HG03469 (cell line): Measurements from ENCODE around the gene PAFAH1B2.
"Not testable (repeated sequence)": the region's sequence is repeated elsewhere in the genome, so short reads cannot be mapped to it uniquely, and the experiment has no call there.

Experiments
- ATAC-seq: cut with Tn5 transposase; IDR thresholded peaks from one replicate; pipeline ENCODE4 v1.9.1; 2021; ENCODE audit warnings: mild to moderate bottlenecking, moderate library complexity, moderate number of reproducible peaks; ENCODE audit not compliant: unreplicated experiment

PAFAH1B2 gene, protein sequence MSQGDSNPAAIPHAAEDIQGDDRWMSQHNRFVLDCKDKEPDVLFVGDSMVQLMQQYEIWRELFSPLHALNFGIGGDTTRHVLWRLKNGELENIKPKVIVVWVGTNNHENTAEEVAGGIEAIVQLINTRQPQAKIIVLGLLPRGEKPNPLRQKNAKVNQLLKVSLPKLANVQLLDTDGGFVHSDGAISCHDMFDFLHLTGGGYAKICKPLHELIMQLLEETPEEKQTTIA

DNA sequence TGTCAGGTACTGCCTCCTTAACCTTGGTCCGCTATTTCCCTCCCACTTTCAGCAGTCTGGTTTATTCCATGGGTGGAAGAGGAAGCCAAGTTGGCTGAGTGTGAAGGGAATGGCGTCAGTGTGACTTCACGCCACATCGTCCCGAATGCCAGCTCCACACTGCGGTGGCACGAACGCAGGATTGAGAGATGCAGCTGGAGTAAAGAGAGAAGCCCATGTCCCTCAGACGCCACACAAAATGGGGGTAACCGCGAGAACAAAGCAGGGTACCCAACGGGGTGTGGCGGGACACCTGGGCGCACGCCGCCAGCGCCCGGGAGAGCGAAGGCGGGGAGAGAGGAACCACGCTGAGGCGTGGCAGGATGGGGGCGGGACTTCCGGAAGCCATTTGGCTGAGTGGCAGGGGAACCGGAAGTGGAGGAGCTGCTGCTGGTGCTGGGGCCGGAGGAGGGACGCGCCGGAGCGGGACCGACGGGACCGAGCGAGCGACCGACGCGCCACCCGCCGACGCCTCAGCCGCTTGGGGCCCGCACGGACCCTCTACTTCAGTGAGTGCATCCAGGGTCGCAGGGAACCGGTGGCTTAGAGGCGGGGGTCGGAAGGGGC is at the start of gene PAFAH1B2:
Gene PAFAH1B2 (plus strand): TSS at position 417 of the 606 bp plus-strand sequence. CDS start 8,161 bp downstream, outside the sequence.
- peak; percentile 89 for ATAC-seq

GRCh38 chr11:117094776-117095175 is 49.3 kb upstream of the PAFAH1B2 start:
- no peak for ATAC-seq

DNA sequence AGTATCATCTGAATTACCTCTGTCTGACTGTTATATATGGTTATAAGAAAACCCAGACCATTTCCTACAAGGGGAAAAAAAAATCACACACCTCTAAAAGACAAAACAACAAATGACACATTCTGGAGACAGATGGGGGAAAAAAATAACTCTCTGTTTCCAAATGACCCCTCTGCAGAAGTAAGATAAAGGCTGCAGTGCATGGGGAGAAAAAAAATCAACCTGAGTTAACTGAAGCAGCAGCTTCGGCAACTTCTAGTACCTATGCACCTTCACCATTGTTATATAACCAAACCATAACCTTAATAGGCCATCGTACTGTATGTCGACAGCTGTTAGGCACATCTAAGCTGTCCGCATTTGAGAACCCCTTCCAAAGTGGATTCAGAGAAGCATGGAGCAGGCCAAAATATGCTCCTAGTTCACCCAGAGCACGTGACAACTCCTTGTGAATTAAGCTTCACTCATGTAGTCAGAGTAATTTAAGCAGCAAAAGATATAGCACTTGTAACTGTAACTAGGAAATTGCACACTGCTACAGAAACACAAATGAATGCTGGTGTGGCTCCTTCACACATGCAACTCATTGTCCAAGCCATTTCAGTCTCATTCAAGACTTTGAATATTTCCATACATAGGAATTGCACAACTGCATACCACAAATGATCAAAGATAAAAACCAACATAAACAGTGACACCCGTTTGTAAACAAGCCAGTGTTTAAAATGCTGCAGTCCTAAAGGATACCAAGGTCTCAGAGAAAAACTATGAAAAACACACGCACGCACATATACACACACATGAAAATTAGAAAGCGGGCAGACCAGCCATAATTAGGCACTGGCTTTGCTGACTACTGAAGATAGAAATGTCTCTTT is 48.6 kb upstream of the PAFAH1B2 start:
- ATAC-seq = no peak

GRCh38 chr11:117096201-117096991 is 47.7 kb upstream of the PAFAH1B2 start:
- no peak for ATAC-seq

DNA sequence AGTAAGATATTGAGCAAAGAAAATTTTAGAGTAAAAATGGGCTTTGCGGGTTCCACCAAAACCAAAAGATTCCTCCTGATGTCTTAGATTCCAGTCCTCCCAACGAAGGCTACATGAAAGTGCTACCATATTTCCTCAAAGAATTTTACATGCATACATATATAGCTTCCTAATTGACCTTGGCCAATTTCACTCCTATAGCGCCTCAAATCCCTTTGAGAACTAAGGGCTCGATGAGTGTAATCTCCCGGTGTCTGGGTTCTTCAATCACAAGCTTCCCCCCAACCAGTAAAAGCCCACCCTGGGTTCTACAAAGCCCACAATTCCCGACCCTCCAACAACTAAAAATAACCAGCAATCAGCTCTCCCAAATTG is 47.1 kb upstream of the PAFAH1B2 start:
- no peak for ATAC-seq

DNA sequence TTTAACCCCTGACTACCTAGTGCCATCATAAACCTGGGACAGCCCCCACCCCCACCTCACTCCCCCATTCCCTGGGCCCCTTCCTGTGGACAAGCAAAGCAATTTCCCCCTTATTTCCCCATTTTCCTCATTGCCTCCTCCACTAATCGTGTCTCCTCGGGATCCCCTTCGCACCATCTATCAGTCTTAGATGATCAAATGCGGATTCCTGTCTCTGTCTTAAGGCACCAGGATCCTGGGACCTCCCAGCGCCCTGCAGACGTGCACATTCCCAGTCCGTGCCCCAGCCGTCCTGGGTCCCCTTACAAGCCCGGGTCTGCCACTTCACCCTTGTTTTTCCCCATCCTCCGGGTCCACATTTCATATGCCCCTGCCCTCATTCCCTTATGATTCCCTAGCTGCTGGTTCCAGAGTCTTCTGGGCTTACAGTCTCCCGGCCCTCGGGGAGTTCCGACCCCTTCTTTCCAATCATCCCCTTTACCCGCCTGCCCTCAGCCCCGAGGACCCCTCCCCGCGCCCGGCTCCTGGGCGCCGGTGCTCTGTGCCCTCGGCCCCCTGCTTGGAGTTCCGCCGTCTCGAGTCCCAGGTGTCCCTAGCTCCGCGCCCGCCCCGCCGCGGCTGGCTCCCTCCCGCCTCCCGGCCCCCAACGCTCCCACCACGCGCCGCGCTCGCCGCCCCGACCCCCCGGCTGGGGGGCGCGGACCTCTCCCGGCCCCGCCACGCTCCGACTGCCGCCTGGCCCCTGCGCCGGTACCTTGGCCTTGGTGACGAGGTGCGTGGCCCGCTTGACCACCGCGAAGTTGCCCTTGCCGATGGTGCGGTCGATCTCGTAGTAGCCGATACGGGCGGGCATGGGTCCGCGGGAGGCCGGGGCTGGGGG is 46.5 kb upstream of the PAFAH1B2 start:
- peak; percentile 6 for ATAC-seq

DNA sequence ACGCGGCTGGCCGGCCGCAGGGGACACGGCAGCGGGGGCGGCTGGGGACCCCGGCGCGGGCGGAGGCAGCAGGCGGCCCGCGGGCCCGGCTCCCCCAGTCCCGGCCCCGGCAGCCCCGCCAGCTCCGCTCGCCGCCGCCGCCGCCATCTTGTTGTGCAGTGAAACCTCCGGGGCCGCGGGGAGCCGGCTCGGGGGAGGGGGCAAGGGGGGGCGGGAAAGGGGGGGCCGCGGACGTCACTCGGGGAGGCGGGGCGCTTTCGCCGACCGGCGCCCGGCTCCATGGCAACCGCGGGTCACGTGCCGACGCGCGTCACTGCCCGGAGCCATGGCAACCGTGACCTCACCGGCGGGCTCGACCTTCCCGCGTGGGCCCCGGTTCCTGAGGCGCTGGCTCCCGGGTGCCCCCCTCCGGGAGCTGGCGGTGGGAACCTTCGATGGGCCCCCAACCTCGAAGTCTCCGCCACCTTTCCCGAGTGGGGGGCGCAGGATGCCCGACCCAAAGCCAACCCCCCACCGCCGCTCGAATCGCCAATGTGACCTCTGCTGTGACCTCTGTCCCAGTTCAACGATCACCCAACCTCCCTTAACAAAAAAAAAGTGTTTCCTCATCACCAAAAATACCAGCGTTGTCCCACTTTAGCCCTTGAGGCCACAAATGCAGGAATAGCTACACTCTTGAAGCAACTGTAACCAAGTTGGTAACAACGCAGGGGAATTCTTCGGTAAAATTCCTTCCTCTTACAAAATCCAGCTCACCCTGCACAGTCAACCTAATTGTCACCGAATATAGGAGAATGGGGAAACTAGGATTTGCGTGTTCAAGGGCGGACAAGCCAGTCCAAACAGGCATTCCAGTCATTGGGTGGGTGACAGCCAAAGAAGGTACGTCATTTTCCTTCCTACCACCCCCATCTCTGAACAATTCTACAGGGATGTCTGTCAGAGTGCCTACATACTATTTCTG is 45.5 kb upstream of the PAFAH1B2 start, which contains the start of gene SIK3:
Gene SIK3 (minus strand): TSS at position 160 of the 964 bp plus-strand sequence. CDS start 13 bp downstream, at position 147.
- peak; percentile 49 for ATAC-seq

DNA sequence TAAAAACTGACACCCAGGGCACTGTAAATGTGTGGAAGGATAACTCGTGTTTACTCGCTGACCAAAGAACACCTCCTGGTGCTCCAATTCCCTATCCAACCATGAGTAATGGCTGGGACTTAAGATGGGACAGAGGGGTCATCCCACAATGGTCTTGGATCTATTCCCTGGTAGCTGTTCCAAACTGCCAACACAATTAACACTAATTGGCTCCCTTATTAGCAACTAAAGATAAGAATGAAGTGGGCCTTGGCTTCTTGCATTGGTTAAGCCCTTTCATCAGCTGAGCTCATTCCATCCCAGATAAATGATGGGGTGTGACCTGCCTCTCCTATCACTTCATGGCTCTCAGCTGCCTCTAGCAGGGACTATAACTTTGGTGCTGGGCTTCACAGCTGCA is 44.4 kb upstream of the PAFAH1B2 start:
- ATAC-seq = no peak

GRCh38 chr11:117100556-117100955 is 43.5 kb upstream of the PAFAH1B2 start:
- ATAC-seq = no peak

DNA sequence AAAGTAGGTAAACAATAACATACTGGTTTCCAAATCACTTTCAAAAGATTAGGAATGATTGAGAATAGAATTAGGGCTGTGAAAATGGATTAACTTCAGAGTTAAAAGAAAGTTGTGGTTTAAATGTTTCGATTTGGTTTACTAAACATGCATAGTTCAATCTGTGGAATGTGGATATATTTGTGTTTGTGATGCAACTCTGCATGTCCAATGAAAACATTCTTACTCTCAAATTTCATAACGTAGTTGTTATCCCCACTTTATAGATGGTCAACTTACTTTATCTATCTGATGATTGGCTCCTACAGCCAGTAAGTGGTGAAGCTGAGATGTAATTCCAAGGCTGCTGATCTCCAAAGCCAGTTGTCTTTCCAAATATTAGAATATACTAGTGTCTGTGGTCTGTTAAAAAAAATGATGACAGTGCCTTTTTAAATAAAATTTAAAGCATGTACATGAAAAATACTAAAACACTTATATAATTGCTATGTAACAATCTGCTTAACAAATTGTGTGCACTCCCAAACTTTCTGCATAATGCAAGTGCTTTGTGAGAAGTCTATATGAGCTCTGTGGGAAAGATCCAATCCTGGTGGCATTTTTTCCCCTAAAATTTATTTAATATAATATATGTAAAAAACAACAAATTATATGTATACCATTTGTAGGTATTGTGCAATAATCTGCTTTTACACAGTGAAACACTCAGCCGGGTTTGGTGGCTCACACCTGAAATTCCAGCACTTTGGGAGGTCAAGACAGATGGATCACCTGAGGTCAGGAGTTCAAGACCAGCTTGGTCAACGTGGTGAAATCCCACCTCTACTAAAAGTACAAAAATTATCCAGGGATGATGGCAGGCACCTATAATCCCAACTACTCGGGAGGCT is 36.1 kb upstream of the PAFAH1B2 start:
- ATAC-seq = no peak

DNA sequence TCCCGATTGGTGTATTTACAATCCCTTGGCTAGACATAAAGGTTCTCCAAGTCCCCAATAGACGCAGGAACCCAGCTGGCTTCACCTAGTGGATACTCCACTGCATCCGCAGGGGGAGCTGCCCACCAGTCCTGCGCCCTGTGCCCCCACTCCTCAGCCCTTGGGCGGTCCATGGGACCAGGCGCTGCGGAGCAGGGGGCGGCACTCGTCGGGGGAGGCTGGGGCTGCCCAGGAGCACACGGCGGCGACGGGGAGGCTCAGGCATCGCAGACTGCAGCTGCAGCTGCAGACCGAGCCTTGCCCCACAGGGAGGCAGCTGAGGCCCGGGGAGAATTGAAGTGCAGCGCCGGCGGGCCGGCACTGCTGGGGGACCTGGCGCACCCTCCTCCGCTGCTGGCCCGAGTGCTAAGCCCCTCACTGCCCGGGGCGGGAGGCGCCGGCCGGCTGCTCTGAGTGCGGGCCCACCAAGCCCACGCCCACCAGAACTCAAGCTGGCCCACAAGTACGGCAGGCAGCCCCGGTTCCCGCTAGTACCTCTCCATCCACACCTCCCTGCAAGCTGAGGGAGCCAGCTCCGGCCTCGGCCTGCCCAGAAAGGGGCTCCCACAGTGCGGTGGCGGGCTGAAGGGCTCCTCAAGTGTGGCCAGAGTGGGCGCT is 33.7 kb upstream of the PAFAH1B2 start:
- no peak for ATAC-seq

DNA sequence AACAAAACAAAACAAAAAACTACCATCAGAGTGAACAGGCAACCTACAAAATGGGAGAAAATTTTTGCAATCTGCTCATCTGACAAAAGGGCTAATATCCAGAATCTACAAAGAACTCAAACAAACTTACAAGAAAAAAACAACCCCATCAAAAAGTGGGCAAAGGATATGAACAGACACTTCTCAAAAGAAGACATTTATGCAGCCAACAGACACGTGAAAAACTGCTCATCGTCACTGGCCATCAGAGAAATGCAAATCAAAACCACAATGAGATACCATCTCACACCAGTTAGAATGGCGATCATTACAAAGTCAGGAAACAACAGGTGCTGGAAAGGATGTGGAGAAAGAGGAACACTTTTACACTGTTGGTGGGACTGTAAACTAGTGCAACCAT is 31.6 kb upstream of the PAFAH1B2 start:
- ATAC-seq = not testable (repeated sequence)

DNA sequence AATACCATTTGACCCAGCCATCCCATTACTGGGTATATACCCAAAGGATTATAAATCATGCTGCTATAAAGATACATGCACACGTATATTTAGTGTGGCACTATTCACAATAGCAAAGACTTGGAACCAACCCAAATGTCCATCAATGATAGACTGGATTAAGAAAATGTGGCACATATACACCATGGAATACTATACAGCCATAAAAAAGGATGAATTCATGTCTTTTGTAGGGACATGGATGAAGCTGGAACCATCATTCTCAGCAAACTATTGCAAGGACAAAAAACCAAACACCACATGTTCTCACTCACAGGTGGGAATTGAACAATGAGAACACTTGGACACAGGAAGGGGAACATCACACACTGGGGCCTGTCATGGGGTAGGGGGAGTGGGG is 31.1 kb upstream of the PAFAH1B2 start:
- ATAC-seq = not testable (repeated sequence)

- ATAC-seq = no peak
These were observed 26.4 kb upstream of the PAFAH1B2 start for GRCh38 chr11:117117681-117118080.

GRCh38 chr11:117121176-117121575 is 22.9 kb upstream of the PAFAH1B2 start:
- no peak for ATAC-seq

DNA sequence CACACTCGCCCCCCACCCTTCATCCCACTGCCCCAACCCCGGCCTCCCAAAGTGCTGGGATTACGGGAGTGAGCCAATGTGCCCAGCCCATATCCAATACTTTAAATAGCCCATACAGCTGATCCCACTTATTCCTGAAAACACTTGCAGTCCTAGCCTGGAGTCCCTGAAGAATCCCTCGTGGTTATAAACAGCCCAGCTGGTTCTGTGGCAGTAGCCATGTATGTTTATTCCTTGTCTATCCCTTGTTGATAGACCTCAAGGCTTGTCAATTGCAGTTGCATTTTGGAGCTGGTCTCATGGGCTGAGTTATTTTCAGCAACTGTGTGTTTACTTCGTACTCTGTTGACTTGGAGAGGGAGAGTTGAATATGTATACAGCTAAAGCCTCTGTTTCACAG is 21.5 kb upstream of the PAFAH1B2 start:
- ATAC-seq = no peak
